ENCODE results near the gene NUP42. TPM values are rescaled to one million over a fixed set of nuclear protein-coding genes. Genes with fewer than 3 reads are reported as not detected.

NUP42 gene
- total RNA-seq, 4 donors from 2014 or later, result 16.6 to 31.6 (median 23.6) TPM

- no peak for TF ChIP-seq EP300 (IDR thresholded peaks at IDR 0.05)
- TF ChIP-seq, protein P1, sequence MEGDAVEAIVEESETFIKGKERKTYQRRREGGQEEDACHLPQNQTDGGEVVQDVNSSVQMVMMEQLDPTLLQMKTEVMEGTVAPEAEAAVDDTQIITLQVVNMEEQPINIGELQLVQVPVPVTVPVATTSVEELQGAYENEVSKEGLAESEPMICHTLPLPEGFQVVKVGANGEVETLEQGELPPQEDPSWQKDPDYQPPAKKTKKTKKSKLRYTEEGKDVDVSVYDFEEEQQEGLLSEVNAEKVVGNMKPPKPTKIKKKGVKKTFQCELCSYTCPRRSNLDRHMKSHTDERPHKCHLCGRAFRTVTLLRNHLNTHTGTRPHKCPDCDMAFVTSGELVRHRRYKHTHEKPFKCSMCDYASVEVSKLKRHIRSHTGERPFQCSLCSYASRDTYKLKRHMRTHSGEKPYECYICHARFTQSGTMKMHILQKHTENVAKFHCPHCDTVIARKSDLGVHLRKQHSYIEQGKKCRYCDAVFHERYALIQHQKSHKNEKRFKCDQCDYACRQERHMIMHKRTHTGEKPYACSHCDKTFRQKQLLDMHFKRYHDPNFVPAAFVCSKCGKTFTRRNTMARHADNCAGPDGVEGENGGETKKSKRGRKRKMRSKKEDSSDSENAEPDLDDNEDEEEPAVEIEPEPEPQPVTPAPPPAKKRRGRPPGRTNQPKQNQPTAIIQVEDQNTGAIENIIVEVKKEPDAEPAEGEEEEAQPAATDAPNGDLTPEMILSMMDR (IDR thresholded peaks at IDR 0.05), result no peak
- TF ChIP-seq POLR2AphosphoS5 (IDR thresholded peaks at IDR 0.05), result no peak
- no peak for TF ChIP-seq POLR2A (IDR thresholded peaks at IDR 0.05; ENCODE audit: low read depth)
Observed at GRCh38 chr7:23168111-23168885, 13.6 kb upstream of the NUP42 start.

GRCh38 chr7:23175938-23176337 is 5.9 kb upstream of the NUP42 start:
- DNase-seq (ENCODE audit: extremely low spot score), result no peak
- Histone ChIP-seq H3K4me1 (peaks cover 0 to 2% (median under 1%) of the 10 kb centered on the region in 4 donors), H3K27ac (replicated peaks in 1 of 4) (no peak overlapping the region), H3K4me3 (no peak overlapping the region), H3K9me3 (no peaks in the 10 kb centered on the region), H3K36me3 (peaks cover 0 to 43% (median 20%) of the 10 kb centered on the region in 4 donors), H3K27me3 (no peaks in the 10 kb centered on the region)
- 87% methylated on average over 2 of the region's 2 CpGs for WGBS
- TF ChIP-seq, protein P1 (IDR thresholded peaks at IDR 0.05), result no peak
- TF ChIP-seq EP300 (IDR thresholded peaks at IDR 0.05), result no peak
- TF ChIP-seq POLR2AphosphoS5 (IDR thresholded peaks at IDR 0.05), result no peak
- no peak for TF ChIP-seq POLR2A (IDR thresholded peaks at IDR 0.05; ENCODE audit: low read depth)
- intact Hi-C loops (cut with DNase I), result no loop called here

More at GRCh38 chr7:23168111-23168885, 13.6 kb upstream of the NUP42 start:
- Histone ChIP-seq H3K4me3 (no peak overlapping the region), H3K27me3 (no peaks in the 10 kb centered on the region), H3K9me3 (no peaks in the 10 kb centered on the region), H3K4me1 (no peaks in the 10 kb centered on the region), H3K36me3 (peaks cover 0 to 48% (median 22%) of the 10 kb centered on the region in 4 donors), H3K27ac (replicated peaks in 1 of 4) (no peak overlapping the region)
- intact Hi-C loops (cut with DNase I), result no loop called here
- 92% methylated on average over 8 of the region's 8 CpGs for WGBS
- DNase-seq (ENCODE audit: extremely low spot score), result no peak

- intact Hi-C loops (cut with DNase I), result loop anchor here (10.0 kb wide), 1 partner anchor 111 kb away; the partner anchor contains the start of gene MALSU1
- Histone ChIP-seq H3K4me3 (peak overlapping the region in 3 of 4 donors; percentile 78 to 83 (median 80)), H3K27me3 (no peaks in the 10 kb centered on the region), H3K27ac (replicated peaks in 1 of 4) (no peak overlapping the region), H3K9me3 (no peaks in the 10 kb centered on the region), H3K4me1 (peaks cover 19 to 39% (median 31%) of the 10 kb centered on the region in 4 donors), H3K36me3 (peaks cover 10 to 30% (median 23%) of the 10 kb centered on the region in 4 donors)
- 92% methylated on average over 20 of the region's 20 CpGs for WGBS
- TF ChIP-seq POLR2A (IDR thresholded peaks at IDR 0.05; ENCODE audit: low read depth) (no peak), POLR2AphosphoS5 (IDR thresholded peaks at IDR 0.05) (no peak), EP300 (IDR thresholded peaks at IDR 0.05) (no peak)
- TF ChIP-seq, protein P1 (IDR thresholded peaks at IDR 0.05), result no peak
- DNase-seq (ENCODE audit: extremely low spot score), result no peak
Observed at GRCh38 chr7:23183279-23184012, 1.6 kb downstream of the NUP42 start.

DNA sequence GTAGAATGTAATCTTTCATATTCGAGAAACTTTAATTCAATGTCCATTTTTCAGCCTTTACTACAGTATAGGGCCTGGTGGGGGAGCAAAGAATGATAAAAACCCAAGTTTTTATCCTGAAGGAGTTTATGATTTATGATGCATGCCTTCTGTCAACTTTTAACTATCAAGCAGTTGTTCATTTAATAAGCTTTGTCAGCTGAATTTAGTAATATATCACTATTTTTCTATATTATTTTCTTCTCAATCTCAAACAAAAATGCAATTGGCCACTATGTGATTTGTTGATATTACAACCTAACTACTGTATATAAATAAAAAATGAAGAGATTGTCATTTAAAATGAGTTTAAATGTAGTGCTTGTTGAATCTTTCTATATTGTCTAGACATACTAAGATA is 2.4 kb downstream of the NUP42 start:
- no peak overlapping the region for H3K27ac ChIP-seq (replicated peaks in 1 of 4)
- H3K27me3 ChIP-seq, result no peaks in the 10 kb centered on the region
- no peak for DNase-seq (ENCODE audit: extremely low spot score)
- H3K36me3 ChIP-seq, result peaks cover 10 to 39% (median 28%) of the 10 kb centered on the region in 4 donors
- intact Hi-C loops (cut with DNase I), result loop anchor here (10.0 kb wide), 1 partner anchor 111 kb away; the partner anchor contains the start of gene MALSU1
- peaks cover 19 to 39% (median 31%) of the 10 kb centered on the region in 4 donors for H3K4me1 ChIP-seq
- H3K9me3 ChIP-seq, result no peaks in the 10 kb centered on the region
- TF ChIP-seq EP300 (IDR thresholded peaks at IDR 0.05) (no peak), POLR2A (IDR thresholded peaks at IDR 0.05; ENCODE audit: low read depth) (no peak), POLR2AphosphoS5 (IDR thresholded peaks at IDR 0.05) (no peak)
- TF ChIP-seq, protein P1 (IDR thresholded peaks at IDR 0.05), result no peak
- no peak overlapping the region for H3K4me3 ChIP-seq
- WGBS, result 89% methylated on average over 1 of the region's 1 CpG

Measured in esophagus muscularis mucosa (tissue), 4 donors.